ENCODE measurements around the gene ZBTB21. TPM values are rescaled to one million over a fixed set of nuclear protein-coding genes. Genes with fewer than 3 reads are reported as not detected.

The ZBTB21 gene
- total RNA-seq, 4 donors from 2014 or later: 2.8 to 29.9 (median 14.4) TPM

DNA sequence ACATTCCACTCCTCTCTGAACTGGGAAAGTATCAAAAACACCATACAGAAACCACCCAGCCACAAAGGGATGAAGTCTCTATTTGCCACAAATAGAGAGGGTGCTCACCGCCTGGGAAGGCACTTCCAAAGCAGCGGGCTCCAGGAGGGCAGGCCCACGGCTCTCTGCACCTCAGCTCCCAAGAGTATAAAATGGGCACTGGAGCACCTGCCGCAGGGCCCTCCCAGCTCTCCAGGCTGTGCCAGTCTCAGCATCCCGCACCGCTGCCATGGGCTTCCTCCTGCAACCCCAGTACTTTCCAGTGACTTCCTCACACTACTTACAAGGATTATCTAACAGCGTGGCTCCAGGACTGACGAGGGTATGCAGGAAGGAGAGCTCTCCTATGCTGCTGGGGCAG, 70.8 kb downstream of the ZBTB21 start:
- intact Hi-C loops (cut with DNase I; ENCODE audit: low total_unique reads): loop anchor here (10.0 kb wide), 1 partner anchor 75 kb away; the partner anchor contains the start of gene ZBTB21
- Histone ChIP-seq H3K27ac (no peak overlapping the region), H3K9me3 (no peaks in the 10 kb centered on the region), H3K27me3 (no peaks in the 10 kb centered on the region), H3K4me3 (no peak overlapping the region), H3K4me1 (no peaks in the 10 kb centered on the region), H3K36me3 (no peaks in the 10 kb centered on the region)
- TF ChIP-seq, protein P1, sequence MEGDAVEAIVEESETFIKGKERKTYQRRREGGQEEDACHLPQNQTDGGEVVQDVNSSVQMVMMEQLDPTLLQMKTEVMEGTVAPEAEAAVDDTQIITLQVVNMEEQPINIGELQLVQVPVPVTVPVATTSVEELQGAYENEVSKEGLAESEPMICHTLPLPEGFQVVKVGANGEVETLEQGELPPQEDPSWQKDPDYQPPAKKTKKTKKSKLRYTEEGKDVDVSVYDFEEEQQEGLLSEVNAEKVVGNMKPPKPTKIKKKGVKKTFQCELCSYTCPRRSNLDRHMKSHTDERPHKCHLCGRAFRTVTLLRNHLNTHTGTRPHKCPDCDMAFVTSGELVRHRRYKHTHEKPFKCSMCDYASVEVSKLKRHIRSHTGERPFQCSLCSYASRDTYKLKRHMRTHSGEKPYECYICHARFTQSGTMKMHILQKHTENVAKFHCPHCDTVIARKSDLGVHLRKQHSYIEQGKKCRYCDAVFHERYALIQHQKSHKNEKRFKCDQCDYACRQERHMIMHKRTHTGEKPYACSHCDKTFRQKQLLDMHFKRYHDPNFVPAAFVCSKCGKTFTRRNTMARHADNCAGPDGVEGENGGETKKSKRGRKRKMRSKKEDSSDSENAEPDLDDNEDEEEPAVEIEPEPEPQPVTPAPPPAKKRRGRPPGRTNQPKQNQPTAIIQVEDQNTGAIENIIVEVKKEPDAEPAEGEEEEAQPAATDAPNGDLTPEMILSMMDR (IDR thresholded peaks at IDR 0.05): no peak
- no peak for TF ChIP-seq POLR2A (IDR thresholded peaks at IDR 0.05)
- no peak for DNase-seq

Other genes with a start within 250 kb of the ZBTB21 start
- 1 to 10 TPM in 1 of 4 donors, under 1 TPM in 1, not detected in 2; 0.29 to 9.7 TPM for gene RIPK4, start 243.3 kb downstream of the ZBTB21 start, total RNA-seq
- gene PRDM15, start 131.0 kb downstream of the ZBTB21 start, total RNA-seq: 10 to 100 TPM in 1 of 4 donors, 1 to 10 TPM in 3; 5.9 to 11.0 (median 6.5) TPM
- 10 to 100 TPM in 3 of 4 donors, 1 to 10 TPM in 1; 9.5 to 37.5 (median 18.3) TPM for gene C2CD2, start 56.3 kb downstream of the ZBTB21 start, total RNA-seq
- not detected for gene UMODL1, start 61.0 kb upstream of the ZBTB21 start, total RNA-seq
- 10 to 100 TPM; 11.8 to 51.7 (median 18.4) TPM for gene ABCG1, start 208.8 kb upstream of the ZBTB21 start, total RNA-seq